NCI-H526 treated with DMSO at 0.1 percent for 48 hours (cell line): ENCODE measurements around the gene PNMA6F.
"Not testable (repeated sequence)": the region's sequence is repeated elsewhere in the genome, so short reads cannot be mapped to it uniquely, and the experiment has no call there.

ENCODE experiments used
- DNase-seq: peaks from one replicate; lab custom pipeline; 2025; lab: John Stamatoyannopoulos, UW

The PNMA6F gene

DNA sequence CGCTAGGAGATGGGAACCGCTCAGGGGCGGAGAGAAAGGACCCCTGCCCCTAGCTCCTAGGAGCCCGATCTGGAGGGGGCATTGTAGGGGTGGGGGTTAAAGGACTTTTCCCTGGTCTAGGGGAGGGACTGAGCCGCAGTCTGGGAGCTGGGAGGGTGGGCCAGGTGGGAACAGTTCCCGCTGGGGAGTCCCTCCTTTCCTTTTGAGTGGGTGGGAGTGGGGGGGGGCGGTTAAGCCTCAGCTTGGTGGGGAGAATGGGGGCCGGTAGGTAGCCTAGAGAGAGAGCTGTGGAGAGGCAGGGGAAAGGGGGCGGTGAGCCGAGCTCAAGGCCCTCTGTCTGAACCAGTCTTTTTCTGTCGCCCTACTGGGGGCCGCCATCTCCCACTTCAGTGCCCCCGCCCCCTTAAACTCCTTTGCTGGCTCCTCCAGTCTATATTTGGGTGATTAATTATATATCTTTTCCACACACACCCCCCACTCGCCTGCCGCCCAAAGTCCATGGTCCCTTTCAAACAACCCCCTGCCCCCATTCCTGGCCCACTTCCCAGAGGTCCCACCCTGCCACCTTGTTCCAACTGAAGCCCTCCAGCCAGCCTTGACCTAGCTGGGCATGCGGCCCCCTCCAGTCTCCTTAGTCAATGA lies 13.2 kb upstream of the PNMA6F start:
- no peak for DNase-seq

DNA sequence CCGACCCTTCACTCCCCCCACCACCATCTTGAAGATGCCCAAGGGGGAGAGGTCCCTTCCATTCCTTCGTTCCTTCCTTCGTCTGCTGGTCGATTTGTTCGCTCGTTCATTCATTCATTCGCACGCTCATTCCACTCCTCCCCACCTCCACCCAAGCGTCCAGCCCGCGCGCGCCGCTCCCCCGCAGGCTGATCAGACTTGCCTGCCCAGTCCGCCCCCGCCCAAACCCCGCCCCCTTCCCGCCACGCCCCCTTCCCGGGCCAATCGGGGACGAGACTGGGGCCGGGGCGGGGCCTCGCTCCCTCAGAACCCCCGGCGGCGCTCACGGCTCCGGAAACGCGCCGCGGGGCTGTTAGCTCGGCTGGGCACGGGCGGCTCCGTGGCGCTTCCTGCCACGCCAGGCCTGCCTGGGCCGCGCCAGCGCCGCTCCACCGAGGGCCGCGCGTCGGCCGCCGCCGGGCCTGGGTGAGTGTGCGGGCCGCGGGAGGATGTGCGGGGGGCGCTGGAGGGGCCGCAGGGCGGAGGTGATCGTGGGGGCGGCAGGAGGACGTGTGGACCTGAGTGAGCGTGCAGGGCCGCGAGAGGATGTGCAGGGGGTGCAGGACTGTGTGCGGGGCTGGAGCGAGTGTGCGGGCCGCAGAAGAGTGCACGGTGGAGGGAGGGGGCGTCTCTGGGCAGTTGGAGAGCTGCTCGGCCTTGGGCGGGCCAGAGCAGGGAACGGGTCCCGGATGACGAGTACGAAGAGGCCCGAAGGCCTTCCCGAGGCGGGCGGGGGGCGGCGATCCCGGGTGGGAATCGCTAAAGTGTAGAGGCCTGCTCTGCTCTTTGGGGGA lies 12.5 kb upstream of the PNMA6F start, which contains the start of gene ZNF275:
Gene ZNF275 (plus strand): TSS at position 333 of the 833 bp plus-strand sequence. CDS start 2,527 bp downstream, outside the sequence.
- DNase-seq, result peak; percentile 37

DNA sequence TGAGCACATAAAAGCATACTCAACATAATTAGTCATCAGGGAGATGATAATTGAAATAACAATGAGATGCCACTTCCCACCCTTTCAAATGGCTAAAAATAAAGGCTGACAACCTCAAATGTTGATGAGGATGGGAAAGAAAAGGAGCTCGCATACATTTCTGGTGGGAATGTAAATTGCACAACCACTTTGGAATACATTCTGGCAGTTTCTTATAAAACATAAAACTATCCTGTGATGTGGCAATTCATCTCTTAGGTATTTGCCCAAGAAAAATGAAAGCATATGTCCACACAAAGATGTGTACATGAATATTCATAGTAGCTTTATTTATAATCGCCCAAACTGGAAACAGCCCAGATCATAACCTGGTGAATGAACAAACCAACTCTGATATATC lies 11.7 kb upstream of the PNMA6F start:
- DNase-seq, result no peak

DNA sequence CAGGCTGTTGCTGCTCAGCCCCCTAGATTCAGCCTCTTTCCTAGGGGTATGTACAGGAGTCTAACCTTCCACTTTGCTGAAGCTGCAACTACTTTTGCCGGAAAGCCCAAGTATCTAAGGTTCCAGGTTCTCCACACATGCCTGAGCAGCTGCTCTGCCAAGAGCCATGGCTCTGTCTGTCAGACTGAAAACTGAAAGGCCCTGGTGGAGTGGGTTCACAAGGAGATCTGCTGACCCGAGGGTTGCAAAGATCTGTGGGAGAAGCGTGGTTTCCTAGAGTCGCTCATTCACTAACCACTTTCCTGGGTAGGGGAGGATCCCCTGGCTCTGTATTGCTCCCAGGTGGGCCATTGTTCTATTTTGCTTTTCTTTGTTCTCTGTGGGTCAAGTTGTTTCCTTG lies 6.0 kb upstream of the PNMA6F start:
- DNase-seq, result no peak

DNA sequence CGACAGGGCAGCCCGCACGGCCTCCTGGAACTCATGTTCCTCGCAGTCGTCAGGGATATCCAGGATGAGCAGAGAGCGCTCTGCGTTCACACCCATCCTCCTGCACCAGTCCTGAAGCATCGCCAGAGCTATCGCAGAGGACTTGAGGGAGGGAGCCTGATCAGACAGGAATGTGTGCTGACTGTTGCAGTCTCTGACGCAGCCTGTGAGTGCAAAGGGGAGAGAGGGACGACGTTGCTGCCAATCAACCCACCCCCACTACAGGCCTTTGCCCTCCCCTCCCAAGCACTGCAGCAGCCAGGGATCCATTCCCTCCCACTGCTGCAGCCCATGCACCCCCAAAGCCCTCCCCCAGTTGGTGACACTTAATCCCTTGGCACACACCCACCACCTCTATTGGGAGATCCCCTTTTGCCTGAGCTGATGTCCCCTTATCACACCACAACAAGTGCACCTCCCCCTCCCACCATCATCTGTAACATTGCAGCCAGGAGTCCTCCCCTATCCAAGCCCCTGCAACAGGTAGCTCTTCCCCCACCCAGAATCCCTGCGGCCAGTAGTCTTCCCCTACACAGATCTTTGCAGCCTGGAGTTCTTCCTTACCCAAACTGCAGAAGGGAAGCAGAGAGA lies 897 bp downstream of the PNMA6F start:
- DNase-seq, result no peak

DNA sequence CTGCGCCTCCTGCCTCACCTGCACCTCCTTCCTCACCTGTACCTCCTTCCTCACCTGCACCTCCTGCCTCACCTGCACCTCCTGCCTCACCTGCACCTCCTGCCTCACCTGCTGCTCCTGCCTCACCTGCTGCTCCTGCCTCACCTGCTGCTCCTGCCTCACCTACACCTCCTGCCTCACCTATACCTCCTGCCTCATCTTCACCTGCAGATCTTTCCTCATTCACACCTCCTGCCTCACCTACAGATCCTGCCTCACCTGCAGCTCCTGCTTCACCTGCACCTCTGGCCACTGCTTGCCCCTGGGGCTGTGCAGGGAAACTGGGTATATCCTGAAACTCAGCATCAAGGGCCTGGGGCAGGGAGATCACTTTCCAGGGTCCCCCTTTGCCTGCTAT lies 1.5 kb downstream of the PNMA6F start:
- not testable (repeated sequence) for DNase-seq

DNA sequence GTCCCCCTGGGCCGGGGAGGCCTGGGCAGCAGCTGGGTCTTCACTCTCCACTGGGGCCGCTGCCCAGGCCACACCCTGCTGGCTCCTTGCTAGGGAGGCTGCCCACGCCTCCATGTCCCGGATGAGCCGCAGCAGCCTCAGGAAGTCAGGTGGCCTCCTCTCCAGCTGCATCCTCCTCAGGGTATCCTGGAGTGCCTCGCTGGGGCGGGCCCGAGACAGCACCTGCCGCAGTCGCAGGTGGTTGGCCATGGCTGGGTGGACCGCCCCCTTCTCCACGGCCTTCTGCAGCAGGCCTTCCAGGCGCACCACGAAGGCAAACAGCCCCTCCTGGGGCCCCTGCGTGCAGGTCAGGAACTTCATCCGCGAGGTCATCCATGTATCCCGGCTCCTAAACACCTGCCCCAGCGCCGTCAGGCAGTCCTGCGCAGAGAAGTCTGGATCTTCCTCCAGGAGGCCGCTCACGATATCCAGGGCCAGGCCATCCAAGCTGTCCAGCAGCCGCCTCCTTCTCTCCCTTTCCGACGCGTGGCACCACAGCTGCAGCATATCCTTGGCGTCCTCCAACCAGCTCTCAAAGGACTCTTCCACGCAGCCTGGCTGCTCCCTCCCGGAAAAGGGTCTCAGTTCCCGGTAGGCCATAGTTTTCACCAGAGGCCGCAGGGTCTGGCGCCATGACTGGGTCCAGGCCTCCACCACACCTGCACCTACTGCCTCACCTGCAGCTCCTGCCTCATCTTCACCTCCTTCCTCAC lies 2.1 kb downstream of the PNMA6F start:
- no peak for DNase-seq

DNA sequence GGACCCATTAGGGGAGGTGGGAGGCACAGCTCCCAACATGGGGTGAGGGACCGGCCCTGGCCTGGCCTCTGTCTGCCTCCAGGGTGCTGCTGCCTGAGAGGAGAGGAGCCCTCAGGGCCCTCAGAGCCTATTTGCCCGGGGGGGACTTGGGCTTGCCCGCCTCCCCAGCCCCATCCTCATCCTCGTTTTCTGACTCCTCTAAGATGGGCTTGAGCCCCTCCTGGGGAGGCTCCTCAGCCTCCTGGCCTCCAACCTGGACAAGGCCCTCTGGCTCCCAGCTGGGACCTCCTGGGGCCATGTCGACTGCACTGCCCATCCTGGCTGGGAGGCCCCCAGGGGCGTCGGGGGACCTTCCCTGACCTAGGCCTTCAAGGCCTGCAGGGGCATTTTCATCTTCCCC lies 2.8 kb downstream of the PNMA6F start:
- no peak for DNase-seq

DNA sequence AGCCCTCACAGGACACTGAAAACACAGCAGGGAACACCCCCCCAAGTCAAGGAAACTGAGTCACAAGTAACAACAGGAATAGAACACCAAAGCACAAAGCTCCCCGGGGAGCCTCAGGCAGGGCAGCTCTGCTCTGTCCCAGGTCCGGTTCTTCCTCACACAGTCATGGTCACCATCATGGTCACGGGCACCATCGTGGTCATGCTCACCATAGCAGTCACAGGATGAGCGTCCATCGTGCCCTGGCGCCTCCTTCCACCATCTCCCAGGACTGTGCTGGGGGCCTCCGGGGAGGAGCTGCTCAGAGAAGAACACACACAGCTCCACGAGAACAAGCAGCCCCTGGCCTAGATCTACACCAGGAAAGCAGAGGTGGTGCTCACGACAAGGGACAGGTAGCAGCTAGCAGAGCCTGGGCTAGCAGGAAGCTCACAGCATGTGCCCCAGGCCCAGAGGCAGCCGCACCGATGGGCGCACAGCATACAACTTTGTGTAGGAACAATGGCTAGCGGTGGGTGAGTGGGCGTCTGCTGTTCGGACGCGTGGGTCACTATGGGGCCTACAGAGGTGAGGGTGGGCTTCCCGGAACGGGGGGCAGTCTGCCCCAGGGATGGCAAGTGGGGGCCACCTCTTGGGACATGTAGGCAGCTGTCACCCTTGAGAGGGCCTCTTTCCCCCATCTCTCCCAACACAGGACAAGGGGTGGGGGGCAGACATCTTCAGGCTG lies 3.4 kb downstream of the PNMA6F start:
- no peak for DNase-seq

DNA sequence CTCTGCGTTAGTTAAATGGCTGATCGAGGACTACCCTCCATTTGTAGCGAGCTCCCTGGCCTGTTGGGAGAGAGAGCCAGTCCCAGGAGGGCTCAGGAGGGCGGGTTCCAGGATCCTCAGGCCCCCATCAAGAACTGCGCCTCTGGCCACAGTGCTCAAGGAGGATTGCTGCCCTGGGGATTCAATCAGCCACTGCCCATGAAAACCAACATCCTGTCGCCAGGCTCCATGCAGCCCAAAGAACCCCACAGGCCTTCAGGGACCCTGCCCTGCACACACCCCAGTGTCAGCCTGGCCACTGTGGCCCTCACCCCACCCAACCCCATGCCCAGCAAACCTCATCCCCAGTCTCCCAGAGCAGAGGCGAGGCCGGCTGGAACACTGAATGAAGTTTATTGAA lies 4.3 kb downstream of the PNMA6F start:
- no peak for DNase-seq

DNA sequence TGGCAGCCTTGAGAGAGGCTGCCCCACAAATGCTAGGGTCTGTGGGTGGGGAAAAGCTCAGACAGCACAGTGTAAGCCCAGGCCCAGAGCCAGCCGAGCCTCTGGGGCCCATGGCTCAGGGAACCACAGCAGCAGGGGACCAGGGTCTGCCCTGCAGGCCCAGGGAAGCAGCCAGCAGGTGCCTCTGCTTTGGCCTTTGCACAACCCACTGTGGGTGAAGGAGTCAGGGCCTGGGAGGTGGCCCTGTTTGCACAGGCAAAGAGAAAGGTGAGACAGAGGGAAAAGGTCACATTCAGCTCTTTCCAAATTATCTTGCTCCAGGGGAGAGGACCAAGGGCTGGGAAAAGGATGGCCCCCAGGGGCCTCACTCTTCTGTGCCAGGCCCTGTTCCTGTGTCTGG lies 8.7 kb downstream of the PNMA6F start:
- no peak for DNase-seq

DNA sequence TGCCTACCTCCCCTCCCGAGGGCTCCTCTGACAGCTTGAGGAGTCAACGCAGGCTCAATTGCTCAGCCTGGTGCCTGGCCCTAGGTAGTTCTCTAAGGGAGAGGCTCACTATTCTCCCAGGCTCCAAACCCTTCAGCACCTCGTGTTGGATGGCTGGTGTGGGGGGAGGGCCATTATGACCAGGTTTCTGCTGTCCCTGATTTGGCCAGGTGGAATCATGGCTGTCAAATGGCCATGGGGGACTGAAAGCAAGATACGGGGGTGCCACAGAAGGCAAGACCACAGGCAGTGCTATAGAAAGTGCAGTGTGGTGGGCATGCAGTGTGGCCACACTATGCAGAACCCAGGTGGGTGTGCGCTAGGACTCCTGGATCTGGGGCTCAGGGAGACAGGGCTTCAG lies 9.5 kb downstream of the PNMA6F start:
- no peak for DNase-seq

DNA sequence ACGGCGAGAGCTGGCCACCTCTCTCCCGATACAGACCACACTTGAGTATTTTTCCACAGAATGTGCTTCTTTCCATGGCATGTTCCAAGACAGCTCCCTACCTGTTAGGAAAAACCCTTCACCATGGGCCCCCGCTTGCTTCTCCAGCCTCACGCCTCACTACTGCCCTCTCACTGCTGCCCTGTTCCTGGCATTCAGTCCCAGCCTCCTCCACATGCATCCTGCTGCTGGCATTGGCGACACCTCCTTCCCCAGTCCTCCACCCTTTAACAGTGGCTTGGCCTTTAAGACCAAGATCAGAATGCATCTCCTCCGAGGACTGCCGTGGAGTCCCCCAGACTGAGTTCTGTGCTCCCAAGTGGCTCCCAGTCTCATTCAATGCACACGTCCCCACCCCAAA lies 10.7 kb downstream of the PNMA6F start:
- no peak for DNase-seq

DNA sequence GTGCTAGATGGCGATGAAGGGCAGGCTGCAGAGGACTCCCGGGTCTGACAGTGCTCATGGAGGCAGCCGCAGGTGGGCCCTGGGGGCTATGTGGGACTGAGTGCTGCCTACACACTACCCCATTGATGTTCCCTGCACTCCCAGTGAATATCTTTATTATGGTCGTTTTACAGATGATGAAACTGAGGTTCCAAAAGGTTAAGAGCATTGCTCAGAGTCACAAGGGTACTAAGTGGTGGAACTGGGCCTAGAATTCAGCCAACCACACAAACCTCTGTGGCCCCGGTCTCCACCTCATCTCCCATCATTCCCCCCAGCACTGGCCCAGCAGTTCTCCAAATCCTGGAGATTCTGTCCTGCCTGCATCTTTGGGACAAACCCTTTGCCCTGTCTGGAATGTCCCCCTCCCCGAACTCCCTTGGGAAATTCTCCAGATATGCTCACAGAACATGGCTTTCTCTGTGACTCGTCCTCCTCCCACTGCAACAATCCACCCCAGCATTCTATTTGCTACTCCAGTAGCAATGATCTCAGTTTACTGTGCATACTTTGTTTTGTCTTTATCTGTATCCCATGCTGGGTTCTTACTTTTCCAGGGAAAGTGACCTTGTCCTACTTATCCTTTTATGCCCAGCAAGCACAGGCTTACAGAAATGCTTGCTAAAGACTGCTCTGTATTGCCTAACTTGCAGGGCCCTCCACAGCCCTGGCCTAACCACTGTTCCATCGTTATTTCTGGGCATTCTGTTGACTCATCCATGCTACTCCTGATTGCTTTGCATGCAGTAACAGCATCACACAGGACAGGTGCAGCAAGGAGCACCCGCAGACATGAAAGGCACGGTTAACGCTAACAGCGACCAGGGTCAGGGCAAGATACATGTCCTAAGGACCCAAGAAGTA lies 14.0 kb downstream of the PNMA6F start:
- no peak for DNase-seq

DNA sequence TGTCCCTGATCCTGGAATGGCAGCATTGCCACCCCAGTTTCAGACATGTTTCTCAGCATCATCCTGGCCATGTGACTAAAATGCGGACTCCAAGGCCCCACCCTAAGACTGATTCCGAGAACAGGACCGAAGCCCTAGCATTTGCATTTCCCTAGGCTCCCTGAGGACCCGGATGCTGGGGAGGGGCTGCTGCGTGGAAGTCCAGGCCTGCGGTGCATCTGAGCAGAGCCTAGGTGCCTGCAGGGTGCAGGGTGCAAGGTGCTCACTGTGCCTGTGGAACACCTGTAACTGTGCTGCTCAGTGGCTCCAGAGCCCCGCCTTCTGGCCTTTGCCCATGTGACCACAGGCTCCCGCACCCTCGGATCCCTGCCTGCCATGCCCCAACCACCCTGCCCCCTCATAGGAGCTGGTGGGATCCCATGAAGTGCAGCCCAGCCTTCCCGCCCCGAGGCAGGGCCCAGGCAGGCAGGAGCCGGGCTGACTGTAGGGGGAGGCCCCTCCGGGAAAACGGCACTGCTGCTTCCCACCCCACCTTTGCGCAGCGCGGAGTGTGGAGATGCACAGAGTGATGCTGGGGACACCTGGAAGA lies 14.9 kb downstream of the PNMA6F start:
- DNase-seq, result no peak

DNA sequence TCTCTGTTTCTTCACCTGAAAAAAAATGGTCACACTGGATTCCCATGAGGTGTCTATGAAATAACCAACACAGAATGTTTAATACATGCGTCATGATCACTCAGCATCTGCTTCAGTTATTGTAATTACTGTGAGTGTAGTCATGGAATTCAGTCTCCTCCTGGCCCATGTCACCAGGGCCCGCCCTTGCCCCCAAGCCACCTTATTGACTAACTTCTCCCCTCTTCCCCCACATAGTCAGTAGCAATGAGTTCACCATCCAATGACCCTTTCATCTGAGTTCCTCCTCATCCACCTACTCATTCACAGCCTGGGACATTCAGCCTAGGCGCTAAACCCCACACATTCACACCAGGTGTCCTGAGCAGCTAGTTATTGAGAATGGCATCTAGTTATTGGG lies 15.6 kb downstream of the PNMA6F start:
- DNase-seq, result no peak

DNA sequence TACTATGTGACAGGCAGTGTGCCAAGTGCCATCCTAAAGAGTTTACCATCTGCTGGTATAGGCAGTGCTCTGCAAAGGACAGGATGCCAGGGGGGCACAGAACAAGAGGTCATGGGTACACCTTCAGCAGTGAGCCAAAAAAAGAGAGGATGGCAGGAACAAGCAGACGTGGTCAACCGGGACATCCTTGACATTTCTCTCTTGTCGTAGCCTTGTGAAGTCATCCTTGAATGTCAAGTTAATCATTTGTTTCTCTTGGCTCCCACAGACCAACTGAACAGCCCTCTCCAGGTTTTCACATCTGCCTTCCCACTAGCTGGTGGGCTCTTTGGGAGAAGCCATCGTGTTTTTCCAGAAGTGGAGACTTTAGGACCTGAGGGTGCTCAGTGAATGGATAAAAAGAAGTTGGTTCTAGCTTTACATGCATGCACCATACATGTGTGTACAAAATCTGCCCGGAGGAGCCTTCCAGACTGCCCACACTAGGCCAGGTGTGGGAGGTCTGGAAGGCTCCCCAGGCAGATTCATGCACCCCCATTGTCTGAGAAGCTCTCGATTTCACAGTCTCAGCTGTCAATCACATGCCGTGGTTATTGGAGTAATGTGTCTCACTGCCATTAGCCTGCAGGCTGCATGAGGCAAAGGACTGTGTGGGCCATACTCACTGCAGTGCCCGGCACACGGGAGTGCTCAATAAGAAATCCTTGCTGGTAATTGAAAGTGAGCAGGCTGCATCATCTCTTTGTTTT lies 16.4 kb downstream of the PNMA6F start:
- DNase-seq, result no peak

DNA sequence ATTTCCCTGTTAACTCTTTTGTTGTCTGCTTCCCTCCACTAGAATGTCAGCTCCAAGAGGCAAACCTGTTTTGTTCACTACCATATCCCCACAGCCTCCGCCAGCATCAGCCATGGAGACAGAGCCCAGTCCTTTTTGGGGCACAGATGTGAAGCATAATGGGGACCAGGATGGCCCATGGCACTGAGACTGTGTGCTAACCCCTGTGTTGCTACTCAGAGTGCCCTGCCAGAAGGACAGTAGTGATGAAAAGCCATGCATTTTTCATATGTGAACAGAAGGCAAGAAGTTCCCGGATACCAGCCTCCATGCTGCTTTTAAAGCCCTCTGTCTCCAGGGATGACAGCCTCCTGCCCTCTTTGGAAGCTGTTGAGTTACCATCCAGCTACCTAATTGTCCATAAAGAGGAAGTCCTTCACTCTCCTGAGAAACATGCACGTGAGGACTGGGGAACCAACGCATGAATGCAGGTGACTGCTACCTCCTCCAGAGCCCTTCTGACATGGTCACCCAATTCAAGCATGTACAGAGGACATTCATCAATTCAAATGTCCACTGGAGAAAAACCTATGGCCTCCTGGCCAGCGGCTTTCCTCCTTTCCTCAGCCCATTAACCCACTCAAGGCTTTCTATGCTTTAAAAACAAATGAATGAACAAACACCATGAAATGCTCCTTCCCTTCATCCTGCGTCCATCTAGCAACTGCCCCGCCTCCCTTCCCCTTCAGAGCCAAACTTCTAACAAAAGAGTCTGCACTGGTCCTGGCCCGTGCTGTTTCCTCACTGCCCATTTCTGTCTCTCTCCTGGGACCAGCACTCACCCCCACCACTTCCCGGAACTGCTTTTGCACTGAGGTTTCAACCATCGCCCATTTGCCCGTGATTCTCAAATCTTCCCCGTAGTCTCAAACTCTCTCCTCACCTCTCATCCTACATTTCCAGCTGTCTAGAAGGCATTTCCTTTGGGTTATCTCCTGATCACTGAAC lies 18.0 kb downstream of the PNMA6F start:
- no peak for DNase-seq
